ENCODE results near the gene ABCB1. TPM values are rescaled to one million over a fixed set of nuclear protein-coding genes. Genes with fewer than 3 reads are reported as not detected.

ABCB1 gene
- total and polyA plus RNA-seq, 2 of the 13 experiments (the other 11 are each of a cell fraction or from before 2014, with no cell fraction given): 42.8 to 52.6 TPM

DNA sequence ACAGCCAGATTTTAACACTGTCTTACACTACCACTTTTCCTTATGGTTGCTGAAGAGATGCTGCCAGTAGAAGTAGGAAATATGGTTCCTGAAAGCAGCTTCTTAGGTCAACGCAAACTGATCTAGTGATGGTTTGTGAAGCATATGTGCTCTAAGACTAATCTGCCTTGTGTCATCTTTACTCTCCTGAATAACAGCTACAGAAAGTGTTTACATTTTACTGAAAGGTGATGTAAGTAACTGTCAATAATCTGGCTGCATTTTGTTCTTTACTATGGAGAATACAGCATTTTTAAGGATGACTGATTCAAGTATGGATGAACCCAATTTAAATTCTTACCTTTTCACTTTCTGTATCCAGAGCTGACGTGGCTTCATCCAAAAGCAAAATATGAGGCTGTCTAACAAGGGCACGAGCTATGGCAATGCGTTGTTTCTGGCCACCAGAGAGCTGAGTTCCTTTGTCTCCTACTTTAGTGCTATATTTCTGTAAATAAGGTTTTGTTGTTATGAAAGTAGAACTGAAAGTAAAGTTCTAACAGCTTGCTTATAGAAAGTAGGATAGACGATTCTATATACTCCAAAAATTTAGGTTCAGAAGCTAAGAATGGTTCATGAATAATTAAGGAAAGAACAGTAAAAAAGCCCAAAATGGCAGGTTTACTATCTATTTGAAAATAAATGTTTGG is 95.0 kb downstream of the ABCB1 start:
- H3K27me3 ChIP-seq (ENCODE audit: control insufficient read depth in 1 of 2, insufficient read depth in 2 of 2, low read length in 2 of 2): no peaks in the 10 kb centered on the region
- POLR2A ChIA-PET: interaction anchor here (1.0 to 2.0 kb wide), 2 partner anchors 41 to 161 kb away, joined by 3 to 15 read pairs; partner anchors contain the start of gene CROT
- no peaks in the 10 kb centered on the region for H3K79me2 ChIP-seq (ENCODE audit: insufficient read depth, low read length)
- H3K27ac ChIP-seq (ENCODE audit: extremely low read length, insufficient read depth, low read length): no peak overlapping the region
- no peak overlapping the region for H3K4me2 ChIP-seq (ENCODE audit: low read depth, low read length)
- H3K36me3 ChIP-seq (replicated peaks in 1 of 2; ENCODE audit: control insufficient read depth in 1 of 2, insufficient read depth in 2 of 2, low read length in 2 of 2): peaks cover 3 to 32% of the 10 kb centered on the region in 2 experiments; a peak in 4 of 5 replicates
- H3K4me3 ChIP-seq (replicated peaks in 1 of 3; ENCODE audit: insufficient read depth in 1 of 3, low read depth in 2 of 3, low read length in 3 of 3): no peak overlapping the region
- BruUV-seq (replicated peaks): no TSS peak
- 89% methylated on average over 5 of the region's 5 CpGs for whole genome bisulfite sequencing (ENCODE audit: low lambda C conversion rate)
- H2AFZ ChIP-seq (ENCODE audit: low read length): no peak overlapping the region
- CTCF ChIA-PET (ENCODE audit: low intra/inter-chr PET ratio, low total read pairs): no interaction called here
- H3K4me1 ChIP-seq (ENCODE audit: insufficient read depth, low read length): peaks cover 14% of the 10 kb centered on the region
- H3K9me3 ChIP-seq (ENCODE audit: low read length): no peaks in the 10 kb centered on the region
- H3K9ac ChIP-seq (ENCODE audit: insufficient read depth, low read depth, low read length): no peak overlapping the region
- TF ChIP-seq, protein P1, sequence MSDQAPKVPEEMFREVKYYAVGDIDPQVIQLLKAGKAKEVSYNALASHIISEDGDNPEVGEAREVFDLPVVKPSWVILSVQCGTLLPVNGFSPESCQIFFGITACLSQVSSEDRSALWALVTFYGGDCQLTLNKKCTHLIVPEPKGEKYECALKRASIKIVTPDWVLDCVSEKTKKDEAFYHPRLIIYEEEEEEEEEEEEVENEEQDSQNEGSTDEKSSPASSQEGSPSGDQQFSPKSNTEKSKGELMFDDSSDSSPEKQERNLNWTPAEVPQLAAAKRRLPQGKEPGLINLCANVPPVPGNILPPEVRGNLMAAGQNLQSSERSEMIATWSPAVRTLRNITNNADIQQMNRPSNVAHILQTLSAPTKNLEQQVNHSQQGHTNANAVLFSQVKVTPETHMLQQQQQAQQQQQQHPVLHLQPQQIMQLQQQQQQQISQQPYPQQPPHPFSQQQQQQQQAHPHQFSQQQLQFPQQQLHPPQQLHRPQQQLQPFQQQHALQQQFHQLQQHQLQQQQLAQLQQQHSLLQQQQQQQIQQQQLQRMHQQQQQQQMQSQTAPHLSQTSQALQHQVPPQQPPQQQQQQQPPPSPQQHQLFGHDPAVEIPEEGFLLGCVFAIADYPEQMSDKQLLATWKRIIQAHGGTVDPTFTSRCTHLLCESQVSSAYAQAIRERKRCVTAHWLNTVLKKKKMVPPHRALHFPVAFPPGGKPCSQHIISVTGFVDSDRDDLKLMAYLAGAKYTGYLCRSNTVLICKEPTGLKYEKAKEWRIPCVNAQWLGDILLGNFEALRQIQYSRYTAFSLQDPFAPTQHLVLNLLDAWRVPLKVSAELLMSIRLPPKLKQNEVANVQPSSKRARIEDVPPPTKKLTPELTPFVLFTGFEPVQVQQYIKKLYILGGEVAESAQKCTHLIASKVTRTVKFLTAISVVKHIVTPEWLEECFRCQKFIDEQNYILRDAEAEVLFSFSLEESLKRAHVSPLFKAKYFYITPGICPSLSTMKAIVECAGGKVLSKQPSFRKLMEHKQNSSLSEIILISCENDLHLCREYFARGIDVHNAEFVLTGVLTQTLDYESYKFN (CRISPR knock-in tag; conservative IDR thresholded peaks at IDR 0.05): peak; percentile 17; the same call in 1 of the 2 replicates
- TF ChIP-seq GATAD2A (CRISPR knock-in tag; IDR thresholded peaks at IDR 0.05) (0 out of 2 replicates have a peak, but pooled peaks have one; percentile 14), ATF4 (CRISPR knock-in tag; IDR thresholded peaks at IDR 0.05) (peak in 1 of 2 experiments; percentile 75; a peak in 1 of 4 replicates), FOXA3 (CRISPR knock-in tag; IDR thresholded peaks at IDR 0.05) (peak; percentile 57), NR2C2 (CRISPR knock-in tag; IDR thresholded peaks at IDR 0.05; ENCODE audit: borderline replicate concordance) (no peak), NCOA1 (CRISPR knock-in tag; IDR thresholded peaks at IDR 0.05) (no peak), ZNF83 (CRISPR knock-in tag; IDR thresholded peaks at IDR 0.05; ENCODE audit: borderline replicate concordance) (no peak), ARID5B (CRISPR knock-in tag; IDR thresholded peaks at IDR 0.05) (peak; percentile 34; the same call in 1 of the 2 replicates), GPBP1L1 (CRISPR knock-in tag; IDR thresholded peaks at IDR 0.05) (no peak)
- TF ChIP-seq, protein P2, sequence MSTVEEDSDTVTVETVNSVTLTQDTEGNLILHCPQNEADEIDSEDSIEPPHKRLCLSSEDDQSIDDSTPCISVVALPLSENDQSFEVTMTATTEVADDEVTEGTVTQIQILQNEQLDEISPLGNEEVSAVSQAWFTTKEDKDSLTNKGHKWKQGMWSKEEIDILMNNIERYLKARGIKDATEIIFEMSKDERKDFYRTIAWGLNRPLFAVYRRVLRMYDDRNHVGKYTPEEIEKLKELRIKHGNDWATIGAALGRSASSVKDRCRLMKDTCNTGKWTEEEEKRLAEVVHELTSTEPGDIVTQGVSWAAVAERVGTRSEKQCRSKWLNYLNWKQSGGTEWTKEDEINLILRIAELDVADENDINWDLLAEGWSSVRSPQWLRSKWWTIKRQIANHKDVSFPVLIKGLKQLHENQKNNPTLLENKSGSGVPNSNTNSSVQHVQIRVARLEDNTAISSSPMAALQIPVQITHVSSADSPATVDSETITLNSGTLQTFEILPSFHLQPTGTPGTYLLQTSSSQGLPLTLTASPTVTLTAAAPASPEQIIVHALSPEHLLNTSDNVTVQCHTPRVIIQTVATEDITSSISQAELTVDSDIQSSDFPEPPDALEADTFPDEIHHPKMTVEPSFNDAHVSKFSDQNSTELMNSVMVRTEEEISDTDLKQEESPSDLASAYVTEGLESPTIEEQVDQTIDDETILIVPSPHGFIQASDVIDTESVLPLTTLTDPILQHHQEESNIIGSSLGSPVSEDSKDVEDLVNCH (CRISPR knock-in tag; IDR thresholded peaks at IDR 0.05): no peak
- intact Hi-C loops (cut with micrococcal nuclease; ENCODE audit: unreplicated experiment): loop anchor here (2.0 to 5.0 kb wide), 2 partner anchors 89 to 382 kb away; no protein-coding TSS in a partner anchor
- DNase-seq (ENCODE audit: low spot score) (no peak), FAIRE-seq (no peak), ATAC-seq (no peak; the same call in 2 of the 3 replicates)
- no peaks in the 10 kb centered on the region for H4K20me1 ChIP-seq (ENCODE audit: insufficient read depth, low read length)
- in situ Hi-C loops (cut with HindIII; ENCODE audit: extremely low pct_ligation_motif_present, low pct_unique_long_range_greater_than_20kb): loop anchor here (5.0 kb wide), 1 partner anchor 193 kb away; no protein-coding TSS in a partner anchor
